Spleen (tissue), 11 donors: ENCODE measurements around the gene RSAD2. TPM values are rescaled to one million over a fixed set of nuclear protein-coding genes. Genes with fewer than 3 reads are reported as not detected.

Experiments
- DNase-seq: peaks from one replicate; pipeline ENCODE4 v3.0.0-alpha.2; 2020
- H3K27ac ChIP-seq, 8 donors: fragments of 200-600 bp; sonication (generic) in 7 of 8; 1 replicate in 4 of 8; 2 replicates in 4 of 8; pipeline versions ENCODE4 v1.5.0 to v1.8.0; 2016 to 2021; ENCODE audit warnings: inconsistent platforms in 4 of 8, mild to moderate bottlenecking in 4 of 8, moderate library complexity in 1 of 8
- H3K27me3 ChIP-seq, 7 donors: fragments of 200-600 bp; sonication (generic) in 6 of 7; replicated peaks in 1 of 7; 1 replicate in 4 of 7; 2 replicates in 3 of 7; pipeline versions ENCODE4 v1.5.0 to v1.8.0; 2016 to 2021; ENCODE audit warnings: inconsistent platforms in 3 of 7, mild to moderate bottlenecking in 1 of 7
- H3K36me3 ChIP-seq, 6 donors: fragments of 200-600 bp; sonication (generic) in 5 of 6; 1 replicate in 4 of 6; 2 replicates in 2 of 6; pipeline versions ENCODE4 v1.5.0 to v1.8.0; 2016 to 2021; ENCODE audit warnings: inconsistent platforms in 2 of 6
- H3K4me1 ChIP-seq, 6 donors: fragments of 200-600 bp; sonication (generic) in 5 of 6; 1 replicate in 3 of 6; 2 replicates in 3 of 6; pipeline versions ENCODE4 v1.5.0 to v1.8.0; 2016 to 2021; ENCODE audit warnings: inconsistent platforms in 3 of 6
- H3K4me3 ChIP-seq, 8 donors: fragments of 200-600 bp; sonication (generic) in 7 of 8; 1 replicate in 4 of 8; 2 replicates in 4 of 8; pipeline versions ENCODE4 v1.5.0 to v1.8.0; 2016 to 2021; ENCODE audit warnings: inconsistent platforms in 4 of 8, mild to moderate bottlenecking in 4 of 8, moderate library complexity in 2 of 8
- H3K9me3 ChIP-seq, 8 donors: fragments of 200-600 bp; sonication (generic) in 7 of 8; 1 replicate in 4 of 8; 2 replicates in 4 of 8; pipeline versions ENCODE4 v1.5.0 to v1.8.0; 2016 to 2021; ENCODE audit warnings: inconsistent platforms in 4 of 8
- POLR2A ChIP-seq, 3 donors: fragments of 450-650 bp; IDR thresholded peaks; one replicate each; pipeline ENCODE4 v1.5.1; 2017; ENCODE audit warnings: antibody characterized with exemption in 3 of 3, mild to moderate bottlenecking in 1 of 3
- POLR2AphosphoS5 ChIP-seq, 3 donors: sonication (generic); formaldehyde crosslinking; IDR thresholded peaks; one replicate each; pipeline ENCODE4 v1.5.1; 2017; ENCODE audit warnings: antibody characterized with exemption in 3 of 3
- WGBS, 5 donors: extraction: QIAGEN DNeasy Blood & Tissue Kit in 3 of 5; methylation state at CpG; one replicate each; pipeline versions ENCODE4 v1.1.5 to v1.1.7; 2013 to 2018; 5-methylcytosine and 5-hydroxymethylcytosine counted together
- intact Hi-C: fragments of 100-400 bp; cut with DNase I; formaldehyde crosslinking; loops from one replicate; pipeline ENCODE4 v1.15.0; 2023; ENCODE audit warnings: low total_unique reads
- polyA plus RNA-seq, 3 donors: library from polyadenylated mRNA; stranded (reverse); fragments of 200-250 nt; gene quantifications; one replicate each; pipeline ENCODE4 v1.2.1, GENCODE V29; 2013
- total RNA-seq, 7 donors: library from RNA; depleted of rRNA in 3 of 7; stranded (reverse); fragments of >200 nt in 3 of 7; fragmentation: NEBNext Ultra II Directional in 4 of 7; extraction: Animal tissue kit (Norgen Biotek cat#: 25700) in 4 of 7; gene quantifications; one replicate each; pipeline versions ENCODE4 v1.1.0 to v1.2.1, GENCODE V29; 2016 to 2021
- TF ChIP-seq, protein P1 (sequence below), 11 experiments: fragments of 200-600 bp in 7 of 11; fragments of 450-650 bp in 4 of 11; sonication (generic) in 4 of 11; IDR thresholded peaks in 8 of 11; conservative IDR thresholded peaks in 3 of 11; 1 replicate in 7 of 11; 2 replicates in 4 of 11; pipeline versions ENCODE4 v1.4.0 to v1.8.0; 2016 to 2021; ENCODE audit warnings: antibody characterized with exemption in 11 of 11, inconsistent platforms in 4 of 11, mild to moderate bottlenecking in 1 of 11
- donor health status: healthy with polysubstance abuse.
- donor health status: DM: no; HTN: no; CAD: no; lungs with moderate emphysema.
- donor health status: DM: no; HTN: no; CAD: no.
- donor health status: Bipolar disorder and iron deficiency.
- donor health status: healthy.
- donor health status: DM: no; HTN: no; CAD: no.
- donor health status: DM: yes; HTN: yes; CAD: no.

Gene RSAD2
- total and polyA plus RNA-seq, 10 donors = 2.1 to 18.6 (median 9.0) TPM

- TF ChIP-seq POLR2A (IDR thresholded peaks at IDR 0.05) = no peak
- TF ChIP-seq, protein P1, sequence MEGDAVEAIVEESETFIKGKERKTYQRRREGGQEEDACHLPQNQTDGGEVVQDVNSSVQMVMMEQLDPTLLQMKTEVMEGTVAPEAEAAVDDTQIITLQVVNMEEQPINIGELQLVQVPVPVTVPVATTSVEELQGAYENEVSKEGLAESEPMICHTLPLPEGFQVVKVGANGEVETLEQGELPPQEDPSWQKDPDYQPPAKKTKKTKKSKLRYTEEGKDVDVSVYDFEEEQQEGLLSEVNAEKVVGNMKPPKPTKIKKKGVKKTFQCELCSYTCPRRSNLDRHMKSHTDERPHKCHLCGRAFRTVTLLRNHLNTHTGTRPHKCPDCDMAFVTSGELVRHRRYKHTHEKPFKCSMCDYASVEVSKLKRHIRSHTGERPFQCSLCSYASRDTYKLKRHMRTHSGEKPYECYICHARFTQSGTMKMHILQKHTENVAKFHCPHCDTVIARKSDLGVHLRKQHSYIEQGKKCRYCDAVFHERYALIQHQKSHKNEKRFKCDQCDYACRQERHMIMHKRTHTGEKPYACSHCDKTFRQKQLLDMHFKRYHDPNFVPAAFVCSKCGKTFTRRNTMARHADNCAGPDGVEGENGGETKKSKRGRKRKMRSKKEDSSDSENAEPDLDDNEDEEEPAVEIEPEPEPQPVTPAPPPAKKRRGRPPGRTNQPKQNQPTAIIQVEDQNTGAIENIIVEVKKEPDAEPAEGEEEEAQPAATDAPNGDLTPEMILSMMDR (IDR thresholded peaks at IDR 0.05 in 8 of 11, conservative IDR thresholded peaks at IDR 0.05 in 3 of 11) = no peak
- no peak for TF ChIP-seq POLR2AphosphoS5 (IDR thresholded peaks at IDR 0.05)
Measured at GRCh38 chr2:6866982-6867381, 10.6 kb upstream of the RSAD2 start.

GRCh38 chr2:6872394-6872793 is 5.2 kb upstream of the RSAD2 start:
- Histone ChIP-seq H3K36me3 (no peaks in the 10 kb centered on the region), H3K9me3 (peaks cover 0 to 8% (median 0%) of the 10 kb centered on the region in 8 donors), H3K27ac (no peak overlapping the region), H3K27me3 (no peaks in the 10 kb centered on the region), H3K4me3 (no peak overlapping the region), H3K4me1 (peaks cover 0 to 32% (median 16%) of the 10 kb centered on the region in 6 donors)
- no peak for TF ChIP-seq POLR2A (IDR thresholded peaks at IDR 0.05)
- TF ChIP-seq, protein P1 (IDR thresholded peaks at IDR 0.05 in 8 of 11, conservative IDR thresholded peaks at IDR 0.05 in 3 of 11) = no peak
- no peak for TF ChIP-seq POLR2AphosphoS5 (IDR thresholded peaks at IDR 0.05)
- no peak for DNase-seq
- intact Hi-C loops = no loop called here
- 57 to 70% (median 60%) methylated on average over 2 of the region's 2 CpGs for WGBS, 5 donors

More at GRCh38 chr2:6866982-6867381, 10.6 kb upstream of the RSAD2 start:
- H3K4me3 ChIP-seq = peak overlapping the region in 2 of 8 donors; percentile 91 to 93
- 83 to 90% (median 84%) methylated on average over 7 of the region's 7 CpGs for WGBS, 5 donors
- H3K4me1 ChIP-seq = peaks cover 9 to 38% (median 28%) of the 10 kb centered on the region in 6 donors
- no peaks in the 10 kb centered on the region for H3K27me3 ChIP-seq
- no peaks in the 10 kb centered on the region for H3K9me3 ChIP-seq
- H3K27ac ChIP-seq = peak overlapping the region in 1 of 8 donors; percentile 94
- DNase-seq = no peak
- peaks cover 0 to 15% (median 4%) of the 10 kb centered on the region in 6 donors for H3K36me3 ChIP-seq
- intact Hi-C loops = no loop called here

GRCh38 chr2:6874032-6874431 is 3.5 kb upstream of the RSAD2 start:
- no peak for DNase-seq
- Histone ChIP-seq H3K9me3 (peaks cover 0 to 8% (median 0%) of the 10 kb centered on the region in 8 donors), H3K4me1 (peaks cover 9 to 45% (median 28%) of the 10 kb centered on the region in 6 donors), H3K4me3 (no peak overlapping the region), H3K27me3 (no peaks in the 10 kb centered on the region), H3K27ac (no peak overlapping the region), H3K36me3 (no peaks in the 10 kb centered on the region)
- TF ChIP-seq POLR2A (IDR thresholded peaks at IDR 0.05) = no peak
- no peak for TF ChIP-seq POLR2AphosphoS5 (IDR thresholded peaks at IDR 0.05)
- TF ChIP-seq, protein P1 (IDR thresholded peaks at IDR 0.05 in 8 of 11, conservative IDR thresholded peaks at IDR 0.05 in 3 of 11) = no peak
- intact Hi-C loops = no loop called here
- 93 to 100% (median 97%) methylated on average over 3 of the region's 3 CpGs for whole genome bisulfite sequencing, 5 donors

DNA sequence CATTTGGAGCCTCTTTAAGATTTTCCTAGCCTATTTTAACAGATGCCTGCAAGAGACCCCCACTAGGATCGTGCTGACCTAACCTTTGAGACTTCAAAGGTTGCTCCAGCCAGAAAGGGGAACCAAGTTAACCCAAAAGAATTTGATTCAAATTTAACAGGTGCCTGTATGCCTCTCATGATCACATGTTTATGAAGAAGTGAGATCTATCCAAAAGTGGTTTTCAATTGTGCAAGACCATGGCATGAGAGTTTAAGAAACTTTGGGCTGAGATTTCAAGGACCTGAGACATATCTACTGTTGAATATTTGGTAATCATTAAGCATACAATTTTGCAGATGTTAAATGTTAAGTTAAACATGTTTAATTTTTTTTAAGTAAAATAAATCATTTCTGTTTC is 1.3 kb upstream of the RSAD2 start:
- Histone ChIP-seq H3K36me3 (no peaks in the 10 kb centered on the region), H3K27me3 (no peaks in the 10 kb centered on the region), H3K4me3 (no peak overlapping the region), H3K9me3 (peaks cover 0 to 8% (median 0%) of the 10 kb centered on the region in 8 donors), H3K27ac (no peak overlapping the region), H3K4me1 (peaks cover 17 to 68% (median 46%) of the 10 kb centered on the region in 6 donors)
- TF ChIP-seq POLR2AphosphoS5 (IDR thresholded peaks at IDR 0.05) = no peak
- no peak for TF ChIP-seq POLR2A (IDR thresholded peaks at IDR 0.05)
- TF ChIP-seq, protein P1 (IDR thresholded peaks at IDR 0.05 in 8 of 11, conservative IDR thresholded peaks at IDR 0.05 in 3 of 11) = no peak
- WGBS, 5 donors = 43 to 59% (median 51%) methylated on average over 1 of the region's 1 CpG
- intact Hi-C loops = no loop called here
- no peak for DNase-seq
